PC-3 (cell line): ENCODE results near the gene TCF19.

Experiments
- CTCF ChIP-seq: fragments of 300-600 bp; sonication (generic); conservative IDR thresholded peaks from 2 replicates; pipeline ENCODE4 v1.5.1; 2017; ENCODE audit warnings: antibody characterized with exemption, low read depth, mild to moderate bottlenecking, low read length
- EZH2 ChIP-seq: fragments of 300-600 bp; sonication (generic); IDR thresholded peaks from one replicate; pipeline ENCODE4 v1.6.1; 2017; ENCODE audit warnings: antibody characterized with exemption, mild to moderate bottlenecking, low read length; ENCODE audit not compliant: unreplicated experiment

GRCh38 chr6:31161216-31162126, 3.1 kb downstream of the TCF19 start:
- TF ChIP-seq EZH2 (no peak), CTCF (no peak)
